ENCODE data around the gene RBM8A. TPM values are rescaled to one million over a fixed set of nuclear protein-coding genes. Genes with fewer than 3 reads are reported as not detected.

RBM8A gene
- total RNA-seq, result 81.1 TPM

GRCh38 chr1:145927063-145927886 is at the start of gene RBM8A:
RBM8A (minus strand) TSS chr1:145927484; CDS start chr1:145927426, 58 bp downstream.
- DNase-seq (ENCODE audit: low spot score in 2 of 2) (peak; percentile 66 to 80), FAIRE-seq (peak; percentile 15)

DNA sequence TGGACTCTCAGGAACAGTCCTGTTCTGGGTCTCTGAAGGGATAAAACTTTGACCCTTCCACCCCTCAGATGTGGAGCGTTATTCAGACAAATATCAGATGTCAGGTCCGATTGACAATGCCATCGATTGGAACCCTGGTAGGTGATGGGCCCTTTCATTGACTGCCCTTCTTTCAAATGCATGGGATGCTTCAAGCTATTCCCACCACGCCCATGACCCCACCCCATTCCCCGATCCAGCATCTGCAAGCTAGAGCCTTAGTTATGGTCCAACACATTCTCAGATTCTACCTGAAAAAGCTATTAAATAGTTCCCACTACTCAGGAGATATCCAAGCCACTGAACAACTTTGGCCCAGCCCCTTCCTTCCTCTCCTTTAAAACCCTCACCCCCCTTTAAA is 49.7 kb upstream of the RBM8A start:
- FAIRE-seq, result no peak
- no peak for DNase-seq (ENCODE audit: low spot score in 2 of 2)

DNA sequence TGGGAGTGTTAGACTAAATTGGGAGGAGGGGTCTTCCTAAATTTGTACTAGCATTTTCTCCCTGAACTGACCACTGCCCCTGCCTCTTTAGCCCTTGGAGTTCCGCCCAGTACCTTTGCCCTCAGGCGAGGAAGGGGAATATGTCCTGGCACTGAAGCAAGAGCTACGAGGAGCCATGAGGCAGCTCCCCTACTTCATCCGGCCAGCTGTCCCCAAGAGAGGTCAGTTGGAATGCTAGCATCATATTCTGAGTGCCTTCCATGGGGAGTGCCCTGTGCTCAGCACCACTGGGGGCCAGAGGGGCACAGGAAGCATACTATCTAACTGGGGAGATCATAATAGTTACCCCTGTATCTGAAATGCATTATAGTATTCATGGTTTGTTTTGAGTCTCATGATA is 47.9 kb upstream of the RBM8A start:
- no peak for DNase-seq (ENCODE audit: low spot score in 2 of 2)
- FAIRE-seq, result no peak

DNA sequence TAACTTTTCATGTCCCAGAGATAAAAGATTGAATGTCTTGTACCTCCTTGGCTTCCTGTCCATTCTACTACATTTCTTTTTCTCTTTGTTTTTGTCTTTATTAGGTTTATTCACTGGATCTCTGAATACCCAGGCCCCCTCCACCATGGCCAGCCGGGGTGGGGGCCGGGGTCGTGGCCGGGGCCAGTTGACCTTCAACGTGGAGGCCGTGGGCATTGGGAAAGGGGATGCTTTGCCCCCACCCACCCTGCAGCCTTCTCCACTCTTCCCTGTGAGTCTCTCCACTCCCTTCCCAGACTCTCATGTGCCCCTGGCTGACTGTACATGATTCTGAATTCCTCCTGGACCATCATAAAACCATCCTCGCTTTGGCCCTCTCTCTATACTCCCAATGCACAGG is 47.4 kb upstream of the RBM8A start:
- no peak for DNase-seq (ENCODE audit: low spot score in 2 of 2)
- FAIRE-seq, result no peak

GRCh38 chr1:145972580-145972979 is 45.3 kb upstream of the RBM8A start:
- FAIRE-seq (no peak), DNase-seq (ENCODE audit: low spot score in 2 of 2) (no peak)

DNA sequence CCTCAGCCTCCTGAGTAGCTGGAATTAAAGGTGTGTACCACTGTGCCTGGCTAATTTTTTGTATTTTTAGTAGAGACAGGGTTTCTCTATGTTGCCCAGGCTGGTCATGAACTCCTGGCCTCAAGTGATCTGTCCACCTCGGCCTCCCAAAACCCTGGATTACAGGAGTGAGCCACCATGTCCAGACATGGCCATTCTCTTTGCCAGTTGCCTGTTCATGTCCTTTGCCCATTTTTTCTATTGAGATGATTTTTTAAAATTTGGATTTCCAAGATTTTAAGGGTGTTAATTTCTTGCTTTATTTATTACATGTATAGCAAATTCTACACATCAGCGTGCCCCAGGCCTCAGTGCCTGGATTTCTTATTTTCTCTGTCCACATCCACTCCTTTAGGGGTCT is 40.0 kb upstream of the RBM8A start:
- FAIRE-seq (no peak), DNase-seq (ENCODE audit: low spot score in 2 of 2) (no peak)

GRCh38 chr1:145965119-145965744 is 37.9 kb upstream of the RBM8A start:
- no peak for DNase-seq (ENCODE audit: low spot score in 2 of 2)
- no peak for FAIRE-seq

GRCh38 chr1:145964328-145965118 is 37.2 kb upstream of the RBM8A start, which contains the start of the genes ANKRD34A and POLR3GL:
ANKRD34A (minus strand) TSS chr1:145964575; CDS start chr1:145961759, 2,816 bp downstream.
POLR3GL (plus strand) TSS chr1:145964690; CDS start chr1:145974866, 10,176 bp downstream.
- no peak for FAIRE-seq
- peak; percentile 82 to 88 for DNase-seq (ENCODE audit: low spot score in 2 of 2)

DNA sequence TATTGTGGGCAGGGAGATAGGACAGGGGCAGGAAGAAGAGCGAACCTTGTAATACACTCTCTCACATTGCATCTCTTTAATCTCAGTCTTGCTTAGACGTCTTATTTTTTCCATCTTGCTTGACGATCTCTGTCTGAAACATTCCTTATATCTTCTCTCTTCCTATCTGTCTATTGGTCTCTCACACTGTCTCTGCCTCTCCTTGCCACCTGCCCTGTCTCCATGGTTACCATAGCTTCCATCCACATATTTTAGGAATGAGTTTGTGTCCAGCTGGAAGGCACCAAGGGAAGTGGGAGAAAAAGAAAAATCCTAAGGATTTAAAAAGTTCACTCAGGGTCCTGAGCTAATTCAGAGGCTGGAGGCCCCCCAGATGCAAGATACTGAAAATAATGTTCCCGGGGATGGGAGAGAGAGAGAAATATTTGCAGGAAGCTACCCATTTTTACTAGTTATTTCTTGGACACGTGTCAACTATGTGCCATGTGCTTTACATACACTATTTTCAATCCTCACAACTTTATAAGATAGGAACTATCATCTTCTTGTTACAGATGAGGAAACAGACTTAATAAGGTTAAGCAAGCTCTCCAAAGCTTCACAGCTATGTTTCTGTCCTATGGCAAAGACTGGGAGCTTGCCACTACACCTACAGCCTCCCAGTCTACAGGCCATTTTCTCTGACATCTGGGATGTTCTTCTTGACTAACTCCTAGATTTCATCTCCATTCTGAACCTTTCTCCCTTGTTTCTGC is 36.2 kb upstream of the RBM8A start:
- no peak for FAIRE-seq
- no peak for DNase-seq (ENCODE audit: low spot score in 2 of 2)

DNA sequence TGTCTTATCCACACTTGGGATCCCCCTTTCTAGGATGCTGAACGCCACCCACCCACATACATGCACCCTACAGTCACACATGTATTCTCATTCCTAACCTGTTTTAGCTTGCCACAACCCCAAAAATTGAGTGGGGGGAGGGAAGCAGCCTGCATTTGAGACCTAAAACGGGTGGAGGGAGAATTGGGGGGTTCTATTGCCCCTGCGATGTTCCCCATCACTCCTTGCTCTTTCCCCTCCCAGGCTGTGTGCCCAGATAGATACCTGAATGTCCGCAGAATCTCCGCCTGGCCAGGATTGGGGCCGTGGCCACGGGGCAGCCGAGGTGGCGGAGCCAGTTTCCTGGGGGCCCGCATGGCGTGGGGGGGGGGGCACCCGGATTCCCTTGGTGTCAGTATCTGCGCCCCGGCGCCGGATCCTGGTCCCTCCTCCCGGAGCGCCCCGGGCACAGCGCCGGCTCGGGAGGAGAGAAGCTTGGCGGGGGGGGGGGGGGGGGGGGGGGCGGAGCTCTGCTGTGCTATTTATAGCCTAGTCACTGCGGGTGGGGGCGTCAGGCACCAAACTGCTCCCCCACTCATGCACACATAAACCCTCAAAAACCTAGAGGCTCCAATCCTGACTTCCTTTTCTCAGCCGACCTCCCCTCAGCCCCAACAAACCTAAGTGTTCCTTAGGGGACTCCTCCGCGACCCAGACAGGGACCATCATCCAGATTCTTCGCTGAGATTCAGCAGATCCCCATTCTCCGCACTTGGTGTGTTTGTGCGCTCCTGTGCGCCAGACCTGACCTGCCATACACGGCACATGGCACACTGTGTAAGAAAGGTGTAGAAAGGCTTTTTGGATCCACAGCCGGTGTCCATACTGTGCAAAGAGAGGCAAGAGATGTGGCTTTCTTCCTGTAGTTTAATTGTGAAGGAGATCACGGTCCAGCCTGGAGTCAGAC is 35.1 kb upstream of the RBM8A start:
- no peak for FAIRE-seq
- peak; percentile 79 to 81 for DNase-seq (ENCODE audit: low spot score in 2 of 2)

DNA sequence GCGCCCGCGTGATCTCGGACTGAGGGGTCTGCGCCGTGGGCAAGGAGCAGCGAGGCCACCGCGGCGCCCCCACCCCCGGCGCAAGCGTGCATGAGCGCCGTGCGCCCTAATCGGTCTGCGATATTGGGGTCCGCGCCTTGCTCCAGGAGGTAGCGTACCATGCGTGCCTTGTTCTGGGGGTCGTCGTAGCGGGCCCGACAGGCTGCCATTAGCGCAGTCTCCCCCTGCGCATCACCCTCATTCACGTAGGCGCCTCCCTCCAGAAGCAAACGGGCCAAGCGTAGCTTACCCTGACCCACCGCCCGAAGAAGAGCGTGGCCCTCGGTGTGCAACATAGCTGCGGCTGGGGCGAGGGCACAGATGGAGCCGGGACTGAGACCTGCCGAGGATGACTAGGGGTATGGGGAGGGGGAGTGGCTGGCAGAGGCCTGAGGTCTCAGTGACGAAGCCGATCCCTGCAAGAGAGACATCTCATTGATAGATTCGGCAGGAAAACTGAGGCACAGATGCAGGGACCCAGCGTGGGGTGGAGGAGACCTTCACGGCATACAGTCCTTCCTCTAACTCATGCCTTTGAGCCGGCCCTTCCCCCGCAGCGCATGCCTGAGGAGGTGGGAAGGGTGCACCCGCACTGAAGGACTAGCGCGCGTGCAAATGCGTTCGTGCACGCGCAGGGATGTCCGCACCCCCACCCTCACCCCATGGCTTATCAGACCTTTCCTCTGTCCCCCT is 34.3 kb upstream of the RBM8A start:
- FAIRE-seq (no peak), DNase-seq (ENCODE audit: low spot score in 2 of 2) (peak in 1 of 2 donors; percentile 53)

- DNase-seq (ENCODE audit: low spot score in 2 of 2) (no peak), FAIRE-seq (no peak)
Measured at GRCh38 chr1:145961109-145961424, 33.8 kb upstream of the RBM8A start.

GRCh38 chr1:145960468-145961108 is 33.3 kb upstream of the RBM8A start:
- DNase-seq (ENCODE audit: low spot score in 2 of 2) (peak; percentile 60 to 66), FAIRE-seq (no peak)

- DNase-seq (ENCODE audit: low spot score in 2 of 2) (no peak), FAIRE-seq (no peak)
Measured at GRCh38 chr1:145959957-145960467, 32.7 kb upstream of the RBM8A start.

DNA sequence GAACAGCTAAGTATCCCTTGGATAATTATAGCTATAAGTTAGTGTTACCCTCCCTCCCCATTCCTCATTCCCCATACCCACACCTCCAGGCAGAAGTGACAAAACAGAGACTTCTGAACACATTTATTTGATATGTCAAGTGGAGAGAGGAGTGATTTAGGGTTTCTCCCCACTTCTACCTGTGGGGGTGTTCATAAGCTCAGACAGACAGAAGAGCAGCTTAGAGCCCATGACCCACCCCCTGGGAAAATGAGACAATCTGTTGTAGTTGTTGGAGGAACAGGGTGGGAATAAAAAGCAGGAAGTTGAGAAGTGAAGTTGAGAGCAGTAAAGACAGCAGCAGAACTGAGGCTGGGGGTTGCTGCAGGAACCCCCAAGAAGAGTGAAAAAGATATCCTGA is 32.0 kb upstream of the RBM8A start:
- FAIRE-seq (no peak), DNase-seq (ENCODE audit: low spot score in 2 of 2) (no peak)

GRCh38 chr1:145958734-145959133 is 31.4 kb upstream of the RBM8A start:
- DNase-seq (ENCODE audit: low spot score in 2 of 2) (no peak), FAIRE-seq (no peak)

GRCh38 chr1:145957443-145958319 is 30.4 kb upstream of the RBM8A start, which contains the start of gene LIX1L:
LIX1L (minus strand) TSS chr1:145958017; CDS start chr1:145957927, 90 bp downstream.
- DNase-seq (ENCODE audit: low spot score in 2 of 2) (peak; percentile 94), FAIRE-seq (peak; percentile 31)

All from frontal cortex (tissue), 4 donors.